OCI-M2 (cell line): ENCODE measurements around the gene FHIP2A.
"Not testable (repeated sequence)": the region's sequence is repeated elsewhere in the genome, so short reads cannot be mapped to it uniquely, and the experiment has no call there.

Experiments used
- DNase-seq: peaks from one replicate; lab custom pipeline; 2025; ENCODE audit not compliant: unreplicated experiment; lab: John Stamatoyannopoulos, UW

FHIP2A gene

DNA sequence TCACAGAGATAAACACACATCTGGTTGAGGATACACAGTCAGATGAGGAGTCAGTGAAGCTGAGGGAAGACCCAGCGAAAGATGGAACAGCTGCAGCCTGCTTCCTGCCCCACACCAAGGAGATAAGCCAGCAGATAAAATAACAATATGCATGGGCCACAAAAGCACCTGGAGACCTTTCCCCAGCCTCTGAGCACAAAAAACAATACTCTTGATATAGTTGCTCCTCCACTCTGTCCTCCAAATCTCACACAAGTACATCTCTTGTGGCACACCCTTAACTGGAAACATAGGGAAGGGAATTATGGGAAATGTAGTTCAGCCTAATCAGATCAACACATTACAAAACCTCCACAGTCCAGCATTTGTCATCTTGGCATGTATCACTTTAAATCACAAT, 9.7 kb upstream of the FHIP2A start:
- no peak for DNase-seq

DNA sequence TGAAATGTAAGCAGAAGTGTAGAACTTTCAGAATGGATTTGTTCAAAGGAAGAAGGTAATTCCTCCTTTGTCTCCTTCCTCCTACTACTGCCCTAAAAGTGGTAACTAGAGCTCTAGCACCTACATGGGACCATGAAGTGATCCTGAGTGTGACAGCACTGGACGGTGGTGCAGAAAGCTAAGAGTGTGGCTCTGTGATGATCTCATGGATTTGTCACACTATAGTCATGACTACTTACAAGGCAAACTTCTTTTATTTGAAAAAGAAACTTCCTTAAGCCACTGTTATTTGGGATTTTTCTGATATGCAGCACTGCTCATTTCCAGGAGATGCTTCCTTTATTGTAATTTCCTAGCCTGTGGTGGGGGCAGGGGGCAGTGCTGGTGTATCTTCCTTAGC, 5.8 kb upstream of the FHIP2A start:
- DNase-seq, result no peak

DNA sequence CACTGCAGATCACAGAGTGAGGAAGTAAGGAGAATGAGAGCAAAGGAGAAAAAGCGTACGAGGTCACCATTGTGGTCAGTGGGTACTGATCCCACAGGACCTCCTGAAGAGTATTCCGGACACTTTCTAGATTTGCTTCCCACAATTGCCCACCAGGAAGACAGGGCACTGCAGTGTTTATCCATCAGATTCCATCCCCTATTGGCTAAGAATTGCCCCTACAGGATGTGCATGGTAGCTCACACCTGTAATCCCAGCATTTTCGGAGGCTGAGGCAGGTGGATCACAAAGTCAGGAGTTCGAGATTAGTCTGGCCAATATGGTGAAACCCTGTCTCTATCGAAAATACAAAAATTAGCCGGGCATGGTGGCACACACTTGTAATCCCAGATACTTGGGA, 5.3 kb upstream of the FHIP2A start:
- no peak for DNase-seq

DNA sequence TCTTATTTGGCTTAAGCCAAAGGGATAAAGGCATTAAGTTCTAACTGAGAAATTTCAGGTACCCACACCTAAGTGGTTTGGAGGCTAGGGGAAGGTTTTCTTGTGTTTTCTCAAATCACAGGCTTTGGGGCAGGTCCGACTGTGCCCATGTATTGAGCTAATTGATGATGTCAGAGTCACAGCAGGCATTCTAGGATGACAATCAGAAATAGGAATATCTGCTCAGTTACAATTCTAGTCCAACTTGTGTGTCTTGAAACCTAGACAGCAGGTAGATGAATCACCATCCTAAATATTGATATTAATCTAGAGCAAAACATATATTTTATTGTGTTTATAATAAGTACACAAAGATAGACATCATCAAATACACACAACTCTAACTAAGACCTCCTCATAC, 2.3 kb upstream of the FHIP2A start:
- no peak for DNase-seq

DNA sequence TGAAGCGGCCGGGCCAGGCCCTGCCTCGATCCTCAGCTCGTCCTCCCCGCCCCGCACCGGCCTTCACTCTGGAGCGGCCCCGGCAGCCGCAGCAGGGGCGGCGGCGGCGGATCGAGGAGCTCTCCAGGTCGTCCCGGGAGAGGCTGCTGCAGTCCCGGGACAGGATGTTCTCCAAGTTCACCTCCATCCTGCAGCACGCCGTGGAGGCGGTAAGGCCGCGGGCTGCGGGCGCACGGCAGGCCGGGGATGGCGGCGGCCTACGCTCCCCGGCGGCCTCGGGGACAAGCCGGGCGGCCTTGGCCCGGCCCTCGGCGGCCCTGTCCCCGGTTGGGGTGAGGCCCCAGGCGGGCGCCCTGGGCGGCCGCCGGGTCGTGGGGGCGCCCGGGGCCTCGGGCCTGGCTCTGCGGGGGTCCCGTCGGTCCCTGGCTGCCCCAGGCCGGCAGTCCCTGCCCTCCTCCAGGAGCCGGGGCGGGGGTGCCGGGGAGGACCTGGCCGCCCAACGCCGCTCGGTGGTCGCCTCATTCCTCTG, 399 bp downstream of the FHIP2A start:
- no peak for DNase-seq

DNA sequence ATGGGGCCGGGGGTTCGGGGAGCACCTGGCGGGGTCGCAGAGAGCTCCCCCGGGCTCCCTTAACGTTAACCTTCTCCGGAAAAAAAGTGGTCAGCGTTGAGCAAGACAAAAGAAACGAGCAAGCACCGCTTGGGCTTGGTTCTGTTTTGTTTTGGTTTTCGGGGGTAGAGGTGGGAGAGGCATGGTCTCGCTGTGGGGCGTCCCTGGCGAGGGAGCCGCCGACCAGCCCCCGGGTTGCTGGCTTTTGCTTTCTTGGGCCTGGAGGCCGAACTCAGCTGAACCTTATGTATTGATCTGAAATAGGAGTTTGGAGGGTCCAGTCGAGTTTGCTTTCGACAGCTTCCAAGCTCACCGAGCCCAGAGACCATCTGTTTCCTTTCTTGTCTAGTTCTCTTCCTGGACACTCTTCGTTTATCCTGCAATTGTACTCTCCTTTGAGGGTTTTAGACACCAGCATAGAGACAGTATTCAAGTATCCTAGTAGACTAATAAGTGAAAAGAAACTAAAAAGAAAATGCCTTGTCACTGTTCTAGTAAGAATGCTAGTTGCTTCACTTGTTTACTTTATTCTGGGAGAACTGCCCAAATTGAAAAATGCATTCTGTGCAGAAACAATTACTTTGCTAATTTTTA, 980 bp downstream of the FHIP2A start:
- no peak for DNase-seq

DNA sequence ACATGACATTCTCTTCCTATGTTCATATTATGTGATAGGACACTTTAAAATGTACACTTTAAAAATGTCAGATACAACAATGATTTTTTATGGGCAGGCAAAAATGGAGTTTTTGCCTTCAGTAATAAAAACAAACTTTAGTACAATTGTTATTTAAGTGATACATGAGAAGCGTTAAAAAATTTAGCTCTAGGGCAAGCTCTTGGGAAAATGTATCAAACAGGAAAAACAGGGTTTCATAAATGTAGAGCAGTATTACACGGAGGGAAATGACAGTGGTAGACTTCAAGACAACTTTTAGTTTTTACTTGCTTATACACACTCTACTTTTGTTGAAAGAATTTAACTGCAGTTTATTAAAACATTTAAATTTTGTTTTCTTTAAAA, 1.5 kb downstream of the FHIP2A start:
- DNase-seq, result no peak

DNA sequence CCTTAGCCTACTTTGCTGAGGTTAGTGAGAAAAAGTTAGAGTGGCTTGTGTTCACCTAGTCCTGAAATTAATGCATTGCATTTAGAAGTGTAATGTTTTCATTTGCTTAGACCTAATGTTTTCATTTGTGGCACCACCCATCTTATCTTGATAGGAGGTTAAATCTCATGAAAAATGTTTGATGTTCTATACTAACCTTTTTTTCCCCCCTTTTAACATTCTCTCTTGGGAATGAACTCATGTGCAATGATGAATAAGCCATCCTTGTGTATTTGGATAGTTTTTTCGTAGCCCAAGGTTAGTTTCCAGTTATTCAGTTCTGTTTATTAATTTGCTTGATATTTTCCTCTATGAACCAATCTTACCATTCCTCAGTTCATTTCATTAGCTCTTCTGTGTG, 2.8 kb downstream of the FHIP2A start:
- DNase-seq, result no peak

DNA sequence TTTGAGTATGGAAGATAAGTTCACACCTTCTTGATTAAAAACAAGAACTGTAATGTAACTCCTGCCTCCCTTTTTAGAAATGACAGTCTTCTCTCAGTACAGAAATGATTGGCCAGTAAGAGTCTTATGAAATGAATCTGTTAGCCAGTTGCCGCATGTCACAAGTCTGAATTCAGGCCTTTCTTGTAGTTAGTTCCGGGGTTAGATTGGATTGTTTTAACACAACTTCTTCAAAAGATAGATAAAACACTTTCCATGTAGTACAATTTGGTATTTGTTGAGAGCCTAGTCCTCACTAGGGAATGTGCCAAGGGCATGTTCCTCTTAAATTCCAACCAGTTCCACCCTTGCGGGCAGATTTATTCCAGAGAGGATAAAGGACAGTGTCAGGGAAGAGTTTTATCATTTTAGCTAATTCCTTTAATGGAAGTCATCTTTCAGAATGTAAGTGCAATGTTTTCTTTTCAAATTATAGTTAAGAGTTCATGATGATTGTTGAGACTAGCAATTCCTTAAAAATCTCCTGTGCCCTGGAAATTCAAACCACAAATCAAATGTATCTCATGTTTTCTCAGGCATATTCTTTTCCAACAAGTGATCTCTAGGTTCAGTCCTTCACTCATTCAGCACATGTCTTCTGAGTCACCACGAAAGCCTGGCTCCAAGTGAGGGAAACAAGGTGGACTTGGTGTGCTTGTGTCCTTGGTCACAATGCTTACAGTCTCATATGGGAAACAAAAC, 4.1 kb downstream of the FHIP2A start:
- no peak for DNase-seq

DNA sequence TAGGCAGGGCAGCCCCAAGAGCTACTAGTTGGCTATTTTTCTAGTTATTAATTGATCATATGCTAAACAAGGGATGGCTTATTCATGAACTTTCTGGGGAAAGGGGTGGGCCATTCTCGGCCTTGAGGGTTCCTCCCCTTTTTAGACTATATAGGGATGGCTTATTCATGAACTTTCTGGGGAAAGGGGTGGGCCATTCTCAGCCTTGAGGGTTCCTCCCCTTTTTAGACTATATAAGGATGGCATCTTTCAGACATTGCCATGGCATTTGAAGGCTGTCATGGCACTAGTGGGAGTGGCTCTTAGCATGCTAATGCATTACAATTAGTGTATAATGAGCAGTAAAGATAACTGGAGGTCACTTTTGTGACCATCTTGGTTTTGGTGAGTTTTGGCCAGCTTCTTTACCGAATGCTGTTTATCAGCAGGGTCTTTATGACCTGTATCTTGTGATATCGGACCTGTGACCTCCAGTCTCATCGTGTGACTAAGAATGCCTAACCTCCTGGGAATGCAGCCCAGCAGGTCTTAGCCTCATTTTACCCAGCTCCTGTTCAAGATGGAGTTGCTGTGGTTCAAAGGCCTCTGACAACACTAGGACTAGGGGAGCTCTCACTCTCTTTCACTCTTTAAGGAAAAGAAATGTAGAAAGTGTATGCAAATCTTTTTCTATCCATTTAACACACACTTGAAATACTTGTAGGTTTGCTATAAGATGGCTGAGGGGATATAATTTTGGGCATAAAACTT, 7.8 kb downstream of the FHIP2A start:
- no peak for DNase-seq

DNA sequence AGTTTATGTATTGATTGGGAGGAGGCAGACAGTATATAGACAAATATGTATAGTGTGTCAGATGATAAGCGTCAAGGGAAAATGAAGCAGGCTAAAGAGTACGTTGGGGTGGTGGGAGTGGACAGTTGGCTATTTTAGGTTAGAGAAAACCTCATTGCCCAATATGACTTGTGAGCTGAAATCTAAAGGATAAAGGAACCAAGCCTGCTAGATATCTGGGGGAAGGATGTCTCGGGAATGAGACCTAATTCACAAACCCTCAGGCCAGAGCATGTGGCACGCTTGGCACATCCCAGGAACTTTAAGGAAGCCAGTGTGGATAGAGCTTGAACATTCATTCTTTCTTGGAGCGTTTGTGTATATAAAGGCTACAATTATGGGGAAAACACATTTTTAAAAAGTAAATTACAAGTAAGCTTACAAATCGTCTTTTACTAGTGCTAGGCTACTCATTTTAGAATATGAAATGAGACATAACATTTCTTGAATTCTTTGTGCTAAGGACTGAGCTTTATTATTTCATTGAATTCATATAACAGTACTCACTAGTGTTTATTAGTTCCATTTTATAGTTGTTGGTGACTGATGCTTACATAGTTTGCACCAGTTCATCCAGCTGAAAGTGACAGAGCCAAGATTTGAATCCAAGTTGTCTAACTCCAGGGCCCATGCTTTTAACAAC, 9.7 kb downstream of the FHIP2A start:
- DNase-seq, result no peak

DNA sequence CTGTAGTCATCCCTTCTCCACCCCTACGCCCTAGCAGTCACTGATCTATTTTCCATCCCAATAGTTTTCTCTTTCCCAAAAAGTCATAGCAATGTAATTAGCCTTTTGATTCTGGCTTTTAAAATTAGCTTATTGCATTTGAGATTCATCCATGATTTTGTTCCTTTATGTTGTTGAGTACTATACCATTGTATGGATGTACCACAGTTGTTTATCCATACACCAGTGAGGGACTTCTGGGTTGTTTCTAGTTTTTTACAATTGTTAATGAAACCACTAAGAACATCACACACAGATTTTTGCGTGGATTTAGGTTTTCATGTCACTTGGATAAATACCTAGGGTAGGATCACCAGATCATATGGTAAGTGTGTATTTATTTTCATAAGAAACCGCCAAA, 16.1 kb downstream of the FHIP2A start:
- DNase-seq, result no peak

DNA sequence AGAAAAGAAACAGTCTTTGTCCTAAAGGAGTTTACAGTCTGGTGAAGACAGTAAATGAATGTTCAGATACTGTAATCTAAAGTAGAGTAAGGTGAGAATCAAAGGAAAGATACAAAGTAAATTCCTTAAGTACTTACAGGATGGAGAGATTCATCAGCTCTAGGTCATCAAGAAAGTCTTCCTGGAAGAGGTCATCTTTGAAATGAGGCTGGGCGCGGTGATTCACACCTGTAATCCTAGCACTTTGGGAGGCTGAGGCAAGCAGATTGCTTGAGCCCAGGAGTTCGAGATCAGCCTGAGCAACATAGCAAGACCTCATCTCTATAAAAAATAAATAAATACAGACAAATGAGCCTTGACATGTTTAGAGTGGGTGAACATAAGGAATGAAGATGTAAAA, 18.3 kb downstream of the FHIP2A start:
- no peak for DNase-seq

DNA sequence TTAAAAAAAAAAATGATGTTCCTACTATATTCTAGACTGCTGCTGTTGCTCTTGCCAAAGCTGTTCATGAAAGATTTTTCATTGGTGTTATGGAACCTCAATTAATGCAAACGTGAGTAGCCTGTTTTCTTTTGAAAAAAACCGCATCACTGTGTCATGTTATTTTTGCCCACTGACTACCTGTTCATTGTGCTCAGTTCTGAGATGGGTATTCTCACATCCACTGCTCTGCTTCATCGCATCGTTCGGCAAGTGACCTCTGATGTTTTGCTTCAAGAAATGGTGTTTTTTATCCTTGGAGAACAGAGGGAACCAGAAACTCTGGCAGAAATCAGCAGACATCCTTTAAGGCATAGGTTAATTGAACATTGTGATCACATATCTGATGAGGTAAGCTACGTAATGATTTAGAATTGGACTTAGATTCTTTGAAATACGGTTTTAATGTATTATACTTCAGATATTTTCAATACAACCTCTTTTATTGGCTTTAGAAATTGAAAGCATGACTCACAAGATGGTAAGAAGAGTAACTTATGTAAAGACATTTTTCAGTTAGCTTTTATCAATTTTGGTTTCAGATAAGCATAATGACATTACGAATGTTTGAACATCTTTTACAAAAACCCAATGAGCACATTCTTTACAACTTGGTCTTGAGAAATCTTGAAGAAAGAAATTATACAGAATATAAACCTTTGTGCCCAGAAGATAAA, 24.6 kb downstream of the FHIP2A start:
- DNase-seq, result no peak

DNA sequence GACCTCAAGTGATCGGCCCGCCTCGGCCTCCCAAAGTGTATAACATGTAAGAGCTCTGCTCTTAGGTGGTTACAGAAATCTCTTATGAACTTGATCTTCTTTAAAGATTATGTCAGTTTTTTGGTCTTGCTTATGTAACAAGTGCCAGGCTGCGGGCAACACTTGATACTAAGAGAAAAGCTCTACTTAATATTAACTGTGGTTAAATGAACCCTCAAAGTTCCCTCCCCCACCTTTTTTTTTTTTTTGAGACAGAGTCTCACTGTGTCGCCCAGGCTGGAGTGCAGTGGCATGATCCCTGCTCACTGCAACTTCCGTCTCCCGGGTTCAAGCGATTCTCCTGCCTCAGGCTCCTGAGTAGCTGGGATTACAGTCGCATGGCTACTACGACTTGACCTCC, 25.9 kb downstream of the FHIP2A start:
- not testable (repeated sequence) for DNase-seq

DNA sequence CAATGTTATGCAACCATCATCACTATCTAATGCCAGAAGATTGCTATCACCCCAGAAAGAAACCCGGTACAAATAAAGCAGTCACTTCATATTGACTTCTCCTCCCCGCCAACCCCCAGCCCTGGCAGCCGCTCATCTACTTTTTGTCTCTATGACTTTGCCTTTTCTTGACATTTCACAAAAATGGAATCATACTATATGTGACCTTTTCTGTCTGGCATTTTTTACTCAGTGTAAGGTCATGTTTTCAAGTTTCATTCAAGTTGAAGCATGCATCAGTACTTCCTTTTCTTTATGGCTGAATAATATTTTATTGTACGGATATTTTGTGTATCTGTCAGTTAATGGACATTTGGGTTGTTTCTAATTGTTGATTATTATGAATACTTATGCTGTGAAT, 28.1 kb downstream of the FHIP2A start:
- DNase-seq, result no peak

DNA sequence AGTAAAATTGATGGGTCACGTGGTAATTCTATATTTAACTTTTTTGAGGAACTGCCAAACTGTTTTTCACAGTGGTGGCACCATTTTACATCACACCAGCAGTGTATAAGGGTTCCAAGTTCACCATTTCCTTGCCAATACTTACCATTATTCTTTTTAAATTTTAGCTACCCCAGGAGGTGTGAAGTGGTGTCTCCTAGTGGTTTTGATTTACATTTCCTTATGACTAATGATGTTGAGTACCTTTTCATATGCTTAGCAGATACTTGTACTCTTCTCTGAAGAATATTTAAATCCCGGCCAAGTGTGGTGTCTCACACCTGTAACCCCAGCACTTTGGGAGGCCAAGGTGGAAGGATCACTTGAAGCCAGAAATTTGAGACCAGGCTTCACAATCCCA, 28.5 kb downstream of the FHIP2A start:
- no peak for DNase-seq

DNA sequence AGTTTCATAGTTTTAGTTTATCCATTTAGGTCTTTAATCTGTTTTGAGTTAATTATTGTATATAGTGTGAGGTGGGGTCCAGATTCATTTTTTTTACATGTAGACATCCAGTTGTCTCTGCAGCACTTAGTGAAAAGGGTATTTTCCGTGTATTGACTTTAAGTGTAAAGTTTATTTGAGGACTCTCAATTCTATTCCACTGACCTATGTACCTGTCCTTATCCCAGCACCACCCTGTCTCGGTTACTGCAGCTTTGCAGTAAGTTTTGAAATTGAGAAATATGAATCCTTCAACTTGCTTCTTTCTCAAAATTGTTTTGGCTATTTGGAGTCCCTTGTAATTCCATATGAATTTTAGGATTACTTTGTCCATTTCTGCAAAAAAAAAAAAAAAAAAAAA, 29.8 kb downstream of the FHIP2A start:
- no peak for DNase-seq

DNA sequence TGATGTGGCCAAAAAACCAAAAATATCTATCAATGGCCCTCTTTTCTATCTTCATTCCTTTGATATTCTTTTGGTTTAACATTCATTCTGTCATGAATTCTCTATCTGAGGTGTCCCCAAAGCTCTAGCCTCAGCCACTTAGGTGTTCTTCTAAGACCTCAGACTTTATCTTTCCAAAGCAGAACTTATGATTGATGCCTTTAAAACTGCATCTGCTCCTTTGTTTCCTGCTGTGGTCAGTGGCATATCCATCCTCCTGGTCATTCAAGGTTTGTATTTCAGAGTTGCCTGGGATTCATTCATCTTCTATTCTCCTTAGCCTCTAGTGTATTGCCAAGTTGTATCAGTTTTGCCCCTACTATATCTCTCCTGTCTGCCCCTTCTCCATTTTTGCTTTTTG, 30.6 kb downstream of the FHIP2A start:
- DNase-seq, result no peak

DNA sequence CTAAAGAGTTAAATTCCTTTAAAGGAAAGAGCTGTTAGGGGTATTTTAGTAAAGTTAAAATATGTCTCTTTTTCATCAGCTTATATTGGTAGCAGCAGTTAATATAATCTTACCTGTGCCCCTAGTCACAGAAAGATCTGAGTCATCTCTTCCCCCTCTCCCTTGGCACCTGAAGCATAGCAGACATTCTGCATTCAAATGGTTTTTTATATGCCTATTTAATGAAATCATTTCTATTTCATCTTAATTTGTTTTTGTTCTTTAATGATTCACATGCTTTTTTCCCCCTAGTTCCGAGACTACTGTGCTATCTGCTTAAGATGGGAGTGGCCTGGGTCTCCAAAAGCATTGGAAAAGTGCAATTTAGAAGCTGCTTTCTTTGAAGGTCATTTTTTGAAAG, 33.3 kb downstream of the FHIP2A start:
- no peak for DNase-seq
